PFSK-1 (cell line): Measurements from ENCODE around the gene TSEN34.

Experiments used
- FOXP2 ChIP-seq: optimal IDR thresholded peaks from 2 replicates; pipeline ENCODE3; 2011; ENCODE audit warnings: borderline replicate concordance, control low read depth, inconsistent platforms; ENCODE audit not compliant: insufficient read depth; ENCODE audit errors: extremely low read length, extremely low read depth
- POLR2AphosphoS5 ChIP-seq: IDR thresholded peaks from 2 replicates; pipeline ENCODE4 v1.6.1; 2012; ENCODE audit warnings: low read depth, mild to moderate bottlenecking, control low read depth, low read length, moderate library complexity
- SIN3A ChIP-seq: IDR thresholded peaks from 2 replicates; pipeline ENCODE4 v1.6.1; 2012; ENCODE audit warnings: mild to moderate bottlenecking, low read length, moderate library complexity, borderline replicate concordance; ENCODE audit not compliant: insufficient read depth
- TAF1 ChIP-seq: IDR thresholded peaks from 2 replicates; pipeline ENCODE4 v1.6.1; 2012; ENCODE audit warnings: low read length, control low read depth, borderline replicate concordance; ENCODE audit not compliant: insufficient read depth
- TF ChIP-seq, protein P1 (sequence below), 2 experiments: IDR thresholded peaks; 2 replicates each; pipeline versions ENCODE4 v1.6.1 to v1.8.0; 2011 to 2012; ENCODE audit warnings: low read depth in 2 of 2, low read length in 2 of 2, control low read depth in 1 of 2, inconsistent platforms in 1 of 2, mild to moderate bottlenecking in 1 of 2, moderate library complexity in 1 of 2; ENCODE audit not compliant: insufficient read depth in 1 of 2

Gene TSEN34

DNA sequence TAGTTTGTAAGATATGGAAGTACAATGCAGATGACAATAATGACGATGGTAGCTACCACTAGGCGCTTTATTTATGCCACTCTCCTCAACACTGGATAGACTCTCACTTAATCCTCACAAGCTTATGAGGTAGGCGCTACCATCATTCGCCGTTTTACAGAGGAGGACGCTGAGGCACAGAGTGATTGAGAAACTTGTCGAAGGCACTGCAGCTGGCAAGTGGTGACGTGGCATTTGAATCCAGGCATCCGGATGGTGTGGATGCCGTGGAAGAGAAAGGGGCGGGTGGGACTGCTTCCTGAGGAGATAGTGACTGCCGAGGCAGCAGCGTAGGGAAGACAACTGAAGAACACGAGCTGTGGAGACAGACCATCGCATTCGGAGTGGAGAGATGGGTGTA lies 8.3 kb downstream of the TSEN34 start:
- TF ChIP-seq POLR2AphosphoS5 (no peak), TAF1 (no peak), SIN3A (no peak), FOXP2 (no peak)
- TF ChIP-seq, protein P1, sequence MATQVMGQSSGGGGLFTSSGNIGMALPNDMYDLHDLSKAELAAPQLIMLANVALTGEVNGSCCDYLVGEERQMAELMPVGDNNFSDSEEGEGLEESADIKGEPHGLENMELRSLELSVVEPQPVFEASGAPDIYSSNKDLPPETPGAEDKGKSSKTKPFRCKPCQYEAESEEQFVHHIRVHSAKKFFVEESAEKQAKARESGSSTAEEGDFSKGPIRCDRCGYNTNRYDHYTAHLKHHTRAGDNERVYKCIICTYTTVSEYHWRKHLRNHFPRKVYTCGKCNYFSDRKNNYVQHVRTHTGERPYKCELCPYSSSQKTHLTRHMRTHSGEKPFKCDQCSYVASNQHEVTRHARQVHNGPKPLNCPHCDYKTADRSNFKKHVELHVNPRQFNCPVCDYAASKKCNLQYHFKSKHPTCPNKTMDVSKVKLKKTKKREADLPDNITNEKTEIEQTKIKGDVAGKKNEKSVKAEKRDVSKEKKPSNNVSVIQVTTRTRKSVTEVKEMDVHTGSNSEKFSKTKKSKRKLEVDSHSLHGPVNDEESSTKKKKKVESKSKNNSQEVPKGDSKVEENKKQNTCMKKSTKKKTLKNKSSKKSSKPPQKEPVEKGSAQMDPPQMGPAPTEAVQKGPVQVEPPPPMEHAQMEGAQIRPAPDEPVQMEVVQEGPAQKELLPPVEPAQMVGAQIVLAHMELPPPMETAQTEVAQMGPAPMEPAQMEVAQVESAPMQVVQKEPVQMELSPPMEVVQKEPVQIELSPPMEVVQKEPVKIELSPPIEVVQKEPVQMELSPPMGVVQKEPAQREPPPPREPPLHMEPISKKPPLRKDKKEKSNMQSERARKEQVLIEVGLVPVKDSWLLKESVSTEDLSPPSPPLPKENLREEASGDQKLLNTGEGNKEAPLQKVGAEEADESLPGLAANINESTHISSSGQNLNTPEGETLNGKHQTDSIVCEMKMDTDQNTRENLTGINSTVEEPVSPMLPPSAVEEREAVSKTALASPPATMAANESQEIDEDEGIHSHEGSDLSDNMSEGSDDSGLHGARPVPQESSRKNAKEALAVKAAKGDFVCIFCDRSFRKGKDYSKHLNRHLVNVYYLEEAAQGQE (IDR thresholded peaks at IDR 0.05; ENCODE audit: insufficient read depth in 1 of 2, low read depth in 2 of 2, low read length in 2 of 2), result no peak

DNA sequence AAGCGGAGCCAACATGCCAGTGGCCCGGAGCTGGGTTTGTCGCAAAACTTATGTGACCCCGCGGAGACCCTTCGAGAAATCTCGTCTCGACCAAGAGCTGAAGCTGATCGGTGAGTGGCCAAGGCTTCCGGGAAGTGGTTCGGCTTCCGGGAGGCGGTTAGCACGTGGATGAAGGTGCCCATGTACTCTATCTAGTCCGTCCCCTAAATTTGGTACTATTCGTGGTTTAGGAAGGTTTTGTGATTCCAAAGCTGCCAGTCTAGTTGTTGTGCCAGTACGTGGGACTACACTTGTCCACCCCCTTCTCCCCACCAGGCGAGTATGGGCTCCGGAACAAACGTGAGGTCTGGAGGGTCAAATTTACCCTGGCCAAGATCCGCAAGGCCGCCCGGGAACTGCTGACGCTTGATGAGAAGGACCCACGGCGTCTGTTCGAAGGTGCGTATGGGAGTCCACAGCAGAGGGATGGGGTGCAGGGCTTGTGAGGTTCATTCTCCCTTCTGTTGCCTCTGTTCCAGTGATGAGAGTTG lies 10.1 kb downstream of the TSEN34 start:
- TF ChIP-seq, protein P1 (IDR thresholded peaks at IDR 0.05; ENCODE audit: insufficient read depth in 1 of 2, low read depth in 2 of 2, low read length in 2 of 2), result no peak
- TF ChIP-seq POLR2AphosphoS5 (no peak; the same call in 1 of the 2 replicates), TAF1 (no peak), FOXP2 (no peak), SIN3A (no peak)

DNA sequence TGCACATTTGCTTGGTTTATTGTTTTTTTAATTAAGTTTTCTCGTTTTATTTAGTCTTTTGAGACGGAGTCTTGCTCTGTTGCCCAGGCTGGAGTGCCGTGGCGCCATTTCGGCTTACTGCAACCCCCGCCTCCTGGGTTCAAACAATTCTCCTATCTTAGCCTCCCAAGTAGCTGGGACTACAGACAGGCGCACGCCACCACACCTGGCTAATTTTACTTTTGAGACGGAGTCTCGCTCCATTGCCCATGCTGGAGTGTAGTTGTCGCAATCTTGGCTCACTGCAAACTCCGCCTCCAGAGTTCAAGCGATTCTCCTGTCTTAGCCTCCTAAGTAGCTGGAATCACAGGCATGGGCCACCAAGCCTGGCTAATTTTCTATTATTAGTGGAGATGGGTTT lies 10.9 kb downstream of the TSEN34 start:
- TF ChIP-seq SIN3A, result no peak
- TF ChIP-seq TAF1, result no peak
- TF ChIP-seq FOXP2, result no peak
- TF ChIP-seq, protein P1 (IDR thresholded peaks at IDR 0.05; ENCODE audit: insufficient read depth in 1 of 2, low read depth in 2 of 2, low read length in 2 of 2), result no peak
- no peak for TF ChIP-seq POLR2AphosphoS5

DNA sequence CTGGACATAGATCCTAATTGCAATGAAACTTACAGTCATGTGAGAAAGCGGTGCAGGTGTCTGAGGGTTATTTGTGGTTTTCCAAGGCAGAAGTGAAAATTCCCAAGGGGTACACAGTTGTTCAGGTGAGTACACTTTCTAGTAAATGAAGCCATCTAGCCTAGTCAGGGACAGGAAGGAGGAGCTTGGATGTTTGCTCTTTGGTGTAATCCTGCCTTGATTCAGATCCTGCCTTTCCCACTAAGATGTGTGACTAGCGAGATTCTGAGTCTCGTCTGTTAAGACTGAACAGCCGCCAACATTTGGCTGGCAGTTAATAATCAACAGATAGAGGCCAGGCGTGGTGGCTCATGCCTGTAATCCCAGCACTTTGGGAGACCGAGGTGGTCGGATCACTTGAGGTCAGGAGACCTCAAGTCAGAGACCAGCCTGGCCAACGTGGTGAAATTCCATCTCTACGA lies 12.1 kb downstream of the TSEN34 start:
- TF ChIP-seq SIN3A (no peak), POLR2AphosphoS5 (no peak), FOXP2 (no peak), TAF1 (no peak)
- TF ChIP-seq, protein P1 (IDR thresholded peaks at IDR 0.05; ENCODE audit: insufficient read depth in 1 of 2, low read depth in 2 of 2, low read length in 2 of 2), result no peak
